Activated naive CD8-positive, alpha-beta T cell (primary cell): ENCODE results near the gene CEACAM21.

Experiments
- H3K27ac Mint-ChIP-seq: one replicate; pipeline ENCODE4 v1.8.0; 2021; ENCODE audit warnings: mixed read lengths
- H3K27me3 Mint-ChIP-seq: one replicate; pipeline ENCODE4 v1.8.0; 2021; ENCODE audit warnings: mixed read lengths
- H3K36me3 Mint-ChIP-seq: one replicate; pipeline ENCODE4 v1.8.0; 2021; ENCODE audit warnings: mixed read lengths
- H3K4me1 Mint-ChIP-seq: one replicate; pipeline ENCODE4 v1.8.0; 2021; ENCODE audit warnings: low read depth, mixed read lengths
- H3K4me3 Mint-ChIP-seq: one replicate; pipeline ENCODE4 v1.8.0; 2021; ENCODE audit warnings: mild to moderate bottlenecking, mixed read lengths
- H3K9me3 Mint-ChIP-seq: one replicate; pipeline ENCODE4 v1.8.0; 2021; ENCODE audit warnings: low read depth, mixed read lengths

Gene CEACAM21

GRCh38 chr19:41575998-41576397, at the start of gene CEACAM21:
CEACAM21 (plus strand) TSS chr19:41576166; CDS start chr19:41576275, 109 bp downstream.
- Mint-ChIP-seq H3K27ac (peak within 1 kb of the TSS; percentile 91), H3K4me1 (peaks cover 25% of the 10 kb centered on the region), H3K27me3 (no peaks in the 10 kb centered on the region), H3K9me3 (peaks cover 5% of the 10 kb centered on the region), H3K36me3 (peaks cover 13% of the 10 kb centered on the region), H3K4me3 (peak within 1 kb of the TSS; percentile 75)

DNA sequence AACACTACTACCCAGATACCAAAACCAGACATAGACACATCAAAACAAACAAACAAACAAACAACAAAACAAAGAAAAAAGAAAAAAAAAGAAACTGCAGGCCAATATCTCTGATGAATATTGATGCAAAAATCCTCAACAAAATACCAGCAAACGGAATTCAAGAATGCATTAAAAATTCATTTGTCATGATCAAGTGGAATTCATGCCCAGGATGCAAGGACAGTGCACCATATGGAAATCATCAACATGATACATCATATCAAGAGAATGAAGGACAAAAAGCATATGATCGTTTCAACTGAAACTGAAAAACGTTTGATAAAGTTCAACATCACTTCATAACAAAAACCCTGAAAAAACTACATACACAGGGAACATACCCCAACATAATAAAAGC, 48.9 kb upstream of the CEACAM21 start:
- Mint-ChIP-seq H3K9me3 (no peaks in the 10 kb centered on the region), H3K36me3 (no peaks in the 10 kb centered on the region), H3K4me1 (peaks cover 38% of the 10 kb centered on the region), H3K4me3 (no peak overlapping the region), H3K27me3 (peaks cover 4% of the 10 kb centered on the region), H3K27ac (no peak overlapping the region)

DNA sequence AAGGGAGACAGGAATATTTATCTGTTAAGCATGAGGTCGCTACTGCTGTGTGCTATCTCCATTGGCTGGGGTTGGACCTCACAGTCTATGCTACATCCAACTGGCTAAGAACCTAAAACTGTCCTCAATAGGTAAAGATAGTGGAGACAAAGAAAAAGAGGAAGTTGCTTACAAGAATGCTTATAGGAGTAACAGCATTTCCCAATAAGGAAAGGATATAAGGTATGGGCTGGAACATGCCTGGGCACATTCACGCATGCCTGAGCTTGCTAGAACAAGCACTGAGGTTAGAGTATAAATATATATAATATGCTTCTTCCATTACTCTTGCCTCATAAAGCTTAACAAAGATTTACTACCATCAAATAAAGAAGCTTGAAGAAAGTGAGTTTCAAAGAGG, 47.9 kb upstream of the CEACAM21 start:
- Mint-ChIP-seq H3K36me3 (no peaks in the 10 kb centered on the region), H3K27ac (no peak overlapping the region), H3K4me1 (peaks cover 33% of the 10 kb centered on the region), H3K27me3 (peaks cover 4% of the 10 kb centered on the region), H3K9me3 (peaks cover 3% of the 10 kb centered on the region), H3K4me3 (no peak overlapping the region)

- Mint-ChIP-seq H3K27me3 (peaks cover 4% of the 10 kb centered on the region), H3K27ac (no peak overlapping the region), H3K36me3 (peaks cover 3% of the 10 kb centered on the region), H3K4me3 (peak overlapping the region; percentile 9), H3K9me3 (peaks cover 4% of the 10 kb centered on the region), H3K4me1 (peaks cover 46% of the 10 kb centered on the region)
These were observed 46.3 kb upstream of the CEACAM21 start for GRCh38 chr19:41529484-41530183.

DNA sequence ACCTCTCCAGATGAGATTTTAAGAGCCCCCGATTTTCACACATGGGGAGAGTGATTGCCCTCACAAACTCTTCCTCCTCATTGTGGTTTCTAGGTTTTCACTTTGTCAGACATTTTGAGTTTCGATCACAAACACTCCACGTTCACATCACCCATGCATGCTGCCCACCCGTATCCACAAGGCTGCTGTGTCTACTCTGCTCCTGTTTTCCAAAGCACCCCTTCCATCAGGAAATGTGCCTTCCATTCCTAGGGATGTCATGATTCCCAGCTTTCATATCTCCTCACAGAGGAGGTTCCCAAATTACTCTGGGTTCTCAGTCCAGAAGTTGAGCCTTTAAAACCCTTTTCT, 45.8 kb upstream of the CEACAM21 start:
- Mint-ChIP-seq H3K9me3 (peaks cover 4% of the 10 kb centered on the region), H3K4me3 (peak overlapping the region; percentile 77), H3K27me3 (peaks cover 4% of the 10 kb centered on the region), H3K4me1 (peaks cover 51% of the 10 kb centered on the region), H3K36me3 (peaks cover 3% of the 10 kb centered on the region), H3K27ac (no peak overlapping the region)

DNA sequence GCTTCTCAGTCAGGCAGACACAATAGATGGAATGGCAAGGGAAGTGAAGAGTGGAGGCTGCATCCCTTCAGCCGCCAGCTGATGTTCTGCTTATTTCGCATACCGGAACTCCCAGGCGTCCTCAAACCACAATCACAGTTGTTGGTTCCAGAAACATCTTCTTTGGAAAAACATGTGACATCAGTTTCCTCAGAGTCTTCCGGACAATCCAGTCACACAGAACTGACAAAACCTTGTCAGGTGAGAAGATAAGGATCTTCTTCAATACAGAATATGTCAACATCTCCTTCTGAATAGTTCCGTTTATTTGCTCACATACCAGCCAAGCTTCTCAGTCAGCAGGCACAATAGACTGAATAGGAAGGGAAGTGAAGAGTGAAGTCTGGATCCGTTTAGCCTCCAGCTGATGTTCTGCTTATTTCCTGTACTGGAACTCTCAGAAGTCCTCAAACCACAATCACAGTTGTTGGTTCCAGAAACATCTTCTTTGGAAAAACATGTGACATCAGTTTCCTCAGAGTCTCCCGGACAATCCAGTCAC, 45.1 kb upstream of the CEACAM21 start:
- Mint-ChIP-seq H3K9me3 (peaks cover 4% of the 10 kb centered on the region), H3K4me1 (peaks cover 53% of the 10 kb centered on the region), H3K4me3 (peak overlapping the region; percentile 77), H3K36me3 (peaks cover 3% of the 10 kb centered on the region), H3K27me3 (peaks cover 4% of the 10 kb centered on the region), H3K27ac (peak overlapping the region; percentile 80)

GRCh38 chr19:41531438-41532311, 44.3 kb upstream of the CEACAM21 start:
- Mint-ChIP-seq H3K36me3 (peaks cover 3% of the 10 kb centered on the region), H3K9me3 (peaks cover 4% of the 10 kb centered on the region), H3K4me3 (peak overlapping the region; percentile 77), H3K27ac (peak overlapping the region; percentile 80), H3K4me1 (peaks cover 59% of the 10 kb centered on the region), H3K27me3 (peaks cover 4% of the 10 kb centered on the region)

- no peaks in the 10 kb centered on the region for H3K27me3 Mint-ChIP-seq
- peaks cover 4% of the 10 kb centered on the region for H3K9me3 Mint-ChIP-seq
- peaks cover 3% of the 10 kb centered on the region for H3K36me3 Mint-ChIP-seq
- peaks cover 59% of the 10 kb centered on the region for H3K4me1 Mint-ChIP-seq
- no peak overlapping the region for H3K4me3 Mint-ChIP-seq
- H3K27ac Mint-ChIP-seq, result peak overlapping the region; percentile 80
These were observed 43.4 kb upstream of the CEACAM21 start for GRCh38 chr19:41532526-41532925.

- peak overlapping the region; percentile 67 for H3K4me3 Mint-ChIP-seq
These were observed 42.2 kb upstream of the CEACAM21 start for GRCh38 chr19:41533671-41534215.

DNA sequence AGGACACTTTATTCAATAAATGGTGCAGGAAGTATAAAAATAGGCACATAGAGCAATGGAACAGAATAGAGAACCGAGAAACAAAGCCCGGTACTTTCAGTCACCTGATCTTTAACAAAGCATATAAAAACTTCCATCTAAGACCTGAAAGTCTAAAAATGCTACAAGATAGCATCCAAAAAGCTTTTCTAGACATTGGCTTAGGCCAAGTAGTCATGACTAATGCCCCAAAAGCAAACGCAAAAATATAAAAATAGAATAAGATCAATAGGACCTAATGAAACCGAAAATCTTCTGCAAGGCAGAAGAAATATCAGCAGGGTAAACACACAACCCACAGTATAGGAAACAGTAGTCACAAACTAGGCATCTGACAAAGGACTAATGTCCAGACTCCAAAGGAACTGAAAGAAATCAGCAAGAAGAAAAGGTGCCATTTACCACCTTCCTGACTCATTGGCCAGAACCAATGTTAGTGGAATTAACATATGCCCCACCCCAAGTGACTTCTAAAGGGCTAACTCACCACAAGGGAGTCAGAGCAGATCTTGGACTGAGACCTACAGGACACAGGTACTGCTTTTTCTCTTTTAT, 40.8 kb upstream of the CEACAM21 start:
- H3K9me3 Mint-ChIP-seq, result peaks cover 4% of the 10 kb centered on the region
- H3K4me1 Mint-ChIP-seq, result peaks cover 50% of the 10 kb centered on the region
- peak overlapping the region; percentile 69 for H3K4me3 Mint-ChIP-seq
- peak overlapping the region; percentile 87 for H3K27ac Mint-ChIP-seq
- H3K36me3 Mint-ChIP-seq, result peaks cover 7% of the 10 kb centered on the region
- H3K27me3 Mint-ChIP-seq, result no peaks in the 10 kb centered on the region

More at GRCh38 chr19:41533671-41534215, 42.2 kb upstream of the CEACAM21 start:
- no peaks in the 10 kb centered on the region for H3K27me3 Mint-ChIP-seq
- H3K27ac Mint-ChIP-seq, result peak overlapping the region; percentile 92
- peaks cover 7% of the 10 kb centered on the region for H3K36me3 Mint-ChIP-seq
- peaks cover 4% of the 10 kb centered on the region for H3K9me3 Mint-ChIP-seq
- H3K4me1 Mint-ChIP-seq, result peaks cover 59% of the 10 kb centered on the region

DNA sequence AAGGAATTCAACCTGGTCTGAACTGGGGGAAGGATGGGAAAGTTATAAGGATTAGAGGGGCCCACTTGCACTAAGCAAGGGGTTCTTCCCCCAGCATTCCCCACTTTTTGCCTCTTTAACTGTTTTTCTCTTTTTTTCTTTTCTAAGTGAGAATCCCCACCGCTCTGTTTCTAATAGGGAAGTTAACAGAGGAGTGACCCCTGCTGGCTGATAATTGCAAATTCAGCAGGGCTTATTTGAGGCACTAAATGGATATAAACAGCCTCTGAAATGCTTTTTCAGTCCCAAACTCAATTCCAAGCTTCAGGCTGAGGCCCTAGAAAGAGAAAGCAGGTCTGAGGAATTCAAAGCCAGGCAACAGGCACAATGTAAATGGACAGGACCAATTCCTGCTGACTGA, 38.2 kb upstream of the CEACAM21 start:
- H3K4me3 Mint-ChIP-seq, result peak overlapping the region; percentile 35
- peaks cover 40% of the 10 kb centered on the region for H3K4me1 Mint-ChIP-seq
- H3K9me3 Mint-ChIP-seq, result peaks cover 4% of the 10 kb centered on the region
- H3K27ac Mint-ChIP-seq, result no peak overlapping the region
- peaks cover 7% of the 10 kb centered on the region for H3K36me3 Mint-ChIP-seq
- no peaks in the 10 kb centered on the region for H3K27me3 Mint-ChIP-seq

DNA sequence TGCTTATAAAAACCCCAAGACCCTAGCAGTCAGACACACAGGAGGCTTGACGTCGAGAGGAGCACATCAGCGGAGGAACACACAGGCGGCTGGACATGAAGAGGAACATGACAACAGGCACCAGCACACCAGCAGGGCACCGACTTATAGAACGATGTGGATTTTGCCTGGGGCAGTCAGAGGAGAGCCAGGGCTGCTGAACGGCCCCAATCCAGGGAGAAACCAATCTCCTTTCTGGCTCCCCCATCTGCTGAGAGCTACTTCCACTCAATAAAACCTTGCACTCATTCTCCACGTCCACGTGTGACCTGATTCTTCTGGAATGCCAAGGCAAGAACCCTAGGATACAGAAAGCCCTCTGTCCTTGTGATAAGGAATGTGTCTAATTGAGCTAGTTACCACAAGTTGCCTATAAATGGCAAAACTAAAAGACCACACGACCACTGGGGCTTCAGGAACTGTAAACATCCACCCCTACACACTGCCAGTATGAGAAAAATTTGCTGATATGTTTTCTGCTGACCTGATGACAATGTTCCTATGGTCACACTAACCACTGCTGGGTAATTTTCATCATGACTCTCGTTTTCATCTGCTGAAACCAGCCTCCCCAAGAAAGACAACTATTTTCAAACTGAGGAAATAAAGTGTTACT, 35.8 kb upstream of the CEACAM21 start:
- Mint-ChIP-seq H3K27ac (no peak overlapping the region), H3K36me3 (peaks cover 3% of the 10 kb centered on the region), H3K4me1 (peaks cover 40% of the 10 kb centered on the region), H3K27me3 (no peaks in the 10 kb centered on the region), H3K9me3 (no peaks in the 10 kb centered on the region), H3K4me3 (no peak overlapping the region)

GRCh38 chr19:41541990-41542584, 33.9 kb upstream of the CEACAM21 start:
- peak overlapping the region; percentile 56 for H3K4me3 Mint-ChIP-seq
- no peaks in the 10 kb centered on the region for H3K9me3 Mint-ChIP-seq
- no peaks in the 10 kb centered on the region for H3K27me3 Mint-ChIP-seq
- H3K4me1 Mint-ChIP-seq, result peaks cover 51% of the 10 kb centered on the region
- peaks cover 3% of the 10 kb centered on the region for H3K36me3 Mint-ChIP-seq
- H3K27ac Mint-ChIP-seq, result peak overlapping the region; percentile 97

DNA sequence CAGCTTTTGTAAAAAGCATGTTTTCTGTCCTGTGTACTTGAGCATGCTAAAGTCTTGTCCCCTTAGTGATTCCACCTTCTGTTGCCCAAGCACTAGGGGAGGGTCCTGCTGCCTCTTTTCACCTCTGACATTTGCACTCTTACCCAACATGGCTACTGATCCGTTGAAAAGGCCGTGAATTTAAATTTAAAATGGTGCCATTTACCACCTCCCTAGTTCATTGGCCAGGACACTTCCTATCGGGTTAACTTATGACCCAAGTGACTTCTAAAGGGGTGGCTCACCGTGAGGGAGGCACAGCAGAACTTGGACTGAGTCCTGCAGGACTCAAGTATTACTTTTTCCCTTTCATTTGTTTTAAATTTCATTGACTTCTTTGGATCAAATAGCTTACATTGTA, 33.3 kb upstream of the CEACAM21 start:
- Mint-ChIP-seq H3K4me3 (no peak overlapping the region), H3K36me3 (peaks cover 3% of the 10 kb centered on the region), H3K4me1 (peaks cover 56% of the 10 kb centered on the region), H3K27ac (peak overlapping the region; percentile 97), H3K9me3 (no peaks in the 10 kb centered on the region), H3K27me3 (no peaks in the 10 kb centered on the region)
